H1 (cell line): ENCODE measurements around the gene CNST. TPM values are rescaled to one million over a fixed set of nuclear protein-coding genes. Genes with fewer than 3 reads are reported as not detected.

Experiments
- CTCF ChIA-PET: fragments of 300-600 bp; sonication (Branson Sonifier 250); formaldehyde crosslinking; loops from one replicate; lab custom pipeline; 2021; ENCODE audit not compliant: partially characterized antibody; lab: Charles Lee
- POLR2A ChIA-PET: fragments of 300-600 bp; sonication (Branson Sonifier 250); formaldehyde crosslinking; loops from one replicate; lab custom pipeline; 2021; ENCODE audit warnings: inconsistent platforms; ENCODE audit not compliant: partially characterized antibody; lab: Charles Lee
- DNase-seq, 2 experiments: peaks; one replicate each; pipeline versions ENCODE4 v3.0.0 to v3.0.0-alpha.2; 2010 to 2022; ENCODE audit warnings: low spot score in 2 of 2, low read depth in 1 of 2, mixed read lengths in 1 of 2
- FAIRE-seq: peaks from 2 replicates; lab custom pipeline; 2011; peaks lifted over from hg19 to GRCh38; lab: Jason Lieb, UNC
- H2AFZ ChIP-seq: 2 replicates; pipeline ENCODE4 v1.8.1; 2012; ENCODE audit warnings: low read length, inconsistent platforms
- H2AK5ac ChIP-seq: 2 replicates; pipeline ENCODE4 v1.6.1; 2013; ENCODE audit warnings: low read depth, low read length
- H2BK120ac ChIP-seq: replicated peaks from 2 replicates; pipeline ENCODE3; 2013; ENCODE audit warnings: low read depth, low read length, inconsistent platforms
- H2BK12ac ChIP-seq: 2 replicates; pipeline ENCODE4 v1.6.1; 2013; ENCODE audit warnings: low read depth, low read length
- H2BK15ac ChIP-seq: 2 replicates; pipeline ENCODE4 v1.6.1; 2013; ENCODE audit warnings: low read length
- H2BK20ac ChIP-seq: 2 replicates; pipeline ENCODE4 v1.6.1; 2013; ENCODE audit warnings: low read length
- H2BK5ac ChIP-seq: 2 replicates; pipeline ENCODE4 v1.6.1; 2013; ENCODE audit warnings: low read depth, low read length
- H3K14ac ChIP-seq: 2 replicates; pipeline ENCODE4 v1.6.1; 2013; ENCODE audit warnings: inconsistent platforms; ENCODE audit not compliant: insufficient read length
- H3K18ac ChIP-seq: 2 replicates; pipeline ENCODE4 v1.6.1; 2013; ENCODE audit warnings: low read length; ENCODE audit errors: extremely low read depth
- H3K23ac ChIP-seq: 2 replicates; pipeline ENCODE4 v1.6.1; 2013; ENCODE audit warnings: inconsistent platforms; ENCODE audit not compliant: insufficient read length
- H3K23me2 ChIP-seq: 2 replicates; pipeline ENCODE4 v1.6.1; 2013; ENCODE audit warnings: low read depth, low read length
- H3K27ac ChIP-seq: 2 replicates; pipeline ENCODE4 v1.6.1; 2011; ENCODE audit warnings: low read depth, low read length, inconsistent platforms
- H3K27me3 ChIP-seq, 4 experiments: replicated peaks in 1 of 4; 1 replicate in 1 of 4; 2 replicates in 3 of 4; pipeline versions ENCODE4 v1.6.1 to v1.8.1; 2011 to 2013; ENCODE audit warnings: low read length in 3 of 4, mild to moderate bottlenecking in 3 of 4, inconsistent platforms in 2 of 4, mixed read lengths in 2 of 4, moderate library complexity in 1 of 4; ENCODE audit not compliant: control insufficient read depth in 3 of 4, insufficient read depth in 3 of 4; ENCODE audit errors: extremely low read depth in 1 of 4
- H3K36me3 ChIP-seq, 4 experiments: 2 replicates each; pipeline versions ENCODE4 v1.6.1 to v1.8.1; 2011 to 2013; ENCODE audit warnings: mild to moderate bottlenecking in 4 of 4, low read length in 3 of 4, moderate library complexity in 2 of 4, control low read depth in 1 of 4, inconsistent platforms in 1 of 4; ENCODE audit not compliant: insufficient read depth in 4 of 4, control insufficient read depth in 2 of 4
- H3K4ac ChIP-seq: replicated peaks from 2 replicates; pipeline ENCODE3; 2013; ENCODE audit warnings: low read length, low read depth, mixed read lengths, inconsistent platforms; ENCODE audit not compliant: insufficient read length
- H3K4me1 ChIP-seq, 4 experiments: replicated peaks in 1 of 4; 1 replicate in 1 of 4; 2 replicates in 3 of 4; pipeline versions ENCODE4 v1.6.1 to v1.8.1; 2011 to 2013; ENCODE audit warnings: low read length in 3 of 4, inconsistent platforms in 2 of 4, mixed read lengths in 1 of 4; ENCODE audit not compliant: insufficient read depth in 4 of 4, control insufficient read depth in 3 of 4
- H3K4me2 ChIP-seq, 2 experiments: 2 replicates each; pipeline versions ENCODE4 v1.6.1 to v1.8.1; 2011 to 2013; ENCODE audit warnings: low read depth in 2 of 2, low read length in 2 of 2, control low read depth in 1 of 2, inconsistent platforms in 1 of 2, mild to moderate bottlenecking in 1 of 2; ENCODE audit not compliant: insufficient read depth in 1 of 2
- H3K4me3 ChIP-seq, 4 experiments: fragments of 200-600, 300-600 bp in 1 of 4; sonication (generic), shearing (Covaris generic), sonication (Bioruptor Twin) in 1 of 4; 2 replicates each; pipeline versions ENCODE4 v1.5.1 to v1.8.1; 2011 to 2016; ENCODE audit warnings: low read length in 4 of 4, low read depth in 3 of 4, control low read depth in 2 of 4, inconsistent platforms in 2 of 4, mild to moderate bottlenecking in 2 of 4, mixed read lengths in 1 of 4, moderate library complexity in 1 of 4; ENCODE audit not compliant: insufficient read depth in 2 of 4; ENCODE audit errors: extremely low read depth in 1 of 4
- H3K56ac ChIP-seq: replicated peaks from 2 replicates; pipeline ENCODE3; 2013; ENCODE audit warnings: low read depth, mild to moderate bottlenecking, mixed read lengths, low read length, inconsistent platforms; ENCODE audit not compliant: insufficient read length
- H3K79me1 ChIP-seq: 2 replicates; pipeline ENCODE4 v1.6.1; 2013; ENCODE audit warnings: low read depth, low read length, control low read depth
- H3K79me2 ChIP-seq, 2 experiments: 2 replicates each; pipeline versions ENCODE4 v1.6.1 to v1.8.1; 2012 to 2013; ENCODE audit warnings: low read length in 2 of 2, mild to moderate bottlenecking in 2 of 2, inconsistent platforms in 1 of 2; ENCODE audit not compliant: insufficient read depth in 2 of 2, control insufficient read depth in 1 of 2
- H3K9ac ChIP-seq, 4 experiments: replicated peaks in 1 of 4; 1 replicate in 1 of 4; 2 replicates in 3 of 4; pipeline versions ENCODE4 v1.6.1 to v1.8.1; 2011 to 2013; ENCODE audit warnings: low read depth in 3 of 4, low read length in 3 of 4, control low read depth in 2 of 4, mild to moderate bottlenecking in 2 of 4, moderate library complexity in 2 of 4, inconsistent platforms in 1 of 4; ENCODE audit errors: extremely low read depth in 1 of 4
- H3K9me3 ChIP-seq, 2 experiments: 2 replicates each; pipeline versions ENCODE4 v1.6.1 to v1.8.1; 2012 to 2013; ENCODE audit warnings: mild to moderate bottlenecking in 2 of 2, moderate library complexity in 2 of 2, control low read depth in 1 of 2, inconsistent platforms in 1 of 2, low read depth in 1 of 2, low read length in 1 of 2, mixed read lengths in 1 of 2; ENCODE audit not compliant: insufficient read depth in 2 of 2
- H4K20me1 ChIP-seq, 2 experiments: replicated peaks in 1 of 2; 2 replicates each; pipeline versions ENCODE3 to v1.8.1; 2011 to 2013; ENCODE audit warnings: inconsistent platforms in 2 of 2, low read length in 2 of 2, mild to moderate bottlenecking in 1 of 2; ENCODE audit not compliant: insufficient read depth in 2 of 2, control insufficient read depth in 1 of 2
- H4K5ac ChIP-seq: 2 replicates; pipeline ENCODE4 v1.6.1; 2013; ENCODE audit warnings: low read length, low read depth, mixed read lengths, inconsistent platforms; ENCODE audit not compliant: insufficient read length
- H4K8ac ChIP-seq: 2 replicates; pipeline ENCODE4 v1.8.0; 2013; ENCODE audit warnings: mild to moderate bottlenecking, moderate library complexity, low read length, inconsistent platforms; ENCODE audit not compliant: insufficient read depth; ENCODE audit errors: extremely low read depth
- H4K91ac ChIP-seq: replicated peaks from 2 replicates; pipeline ENCODE3; 2013; ENCODE audit warnings: low read length, mixed read lengths, inconsistent platforms; ENCODE audit not compliant: insufficient read length
- ATF3 ChIP-seq: IDR thresholded peaks from 2 replicates; pipeline ENCODE4 v1.6.1; 2011; ENCODE audit warnings: low read depth, mild to moderate bottlenecking, low read length; ENCODE audit not compliant: insufficient read depth
- CBX5 ChIP-seq: fragments of 300-800, 300-1000 bp; sonication (generic); IDR thresholded peaks from 2 replicates; pipeline ENCODE4 v1.7.1; 2016; ENCODE audit warnings: antibody characterized with exemption, low read length, low read depth
- EGR1 ChIP-seq: IDR thresholded peaks from 2 replicates; pipeline ENCODE4 v1.6.1; 2011; ENCODE audit warnings: low read depth, low read length, borderline replicate concordance
- EP300 ChIP-seq, 2 experiments: IDR thresholded peaks; 1 replicate in 1 of 2; 2 replicates in 1 of 2; pipeline ENCODE4 v1.6.1; 2011 to 2012; ENCODE audit warnings: low read depth in 2 of 2, low read length in 2 of 2, mild to moderate bottlenecking in 2 of 2, borderline replicate concordance in 1 of 2, inconsistent platforms in 1 of 2, moderate library complexity in 1 of 2
- GABPA ChIP-seq: IDR thresholded peaks from 2 replicates; pipeline ENCODE4 v1.6.1; 2011; ENCODE audit warnings: mild to moderate bottlenecking, low read length, moderate library complexity, borderline replicate concordance; ENCODE audit not compliant: insufficient read depth
- HDAC2 ChIP-seq, 2 experiments: fragments of 300-600 bp in 1 of 2; sonication (generic) in 1 of 2; IDR thresholded peaks; 2 replicates each; pipeline ENCODE4 v1.6.1; 2011 to 2012; ENCODE audit warnings: low read depth in 2 of 2, low read length in 2 of 2, mild to moderate bottlenecking in 2 of 2, moderate library complexity in 2 of 2, borderline replicate concordance in 1 of 2, inconsistent platforms in 1 of 2
- POLR2AphosphoS5 ChIP-seq: IDR thresholded peaks from 2 replicates; pipeline ENCODE4 v1.6.1; 2011; ENCODE audit warnings: low read depth, low read length
- POU5F1 ChIP-seq: IDR thresholded peaks from 2 replicates; pipeline ENCODE4 v1.6.1; 2011; ENCODE audit warnings: low read depth, mild to moderate bottlenecking, low read length, moderate library complexity
- SAP30 ChIP-seq: fragments of 300-600 bp; sonication (generic); IDR thresholded peaks from 2 replicates; pipeline ENCODE4 v1.7.1; 2012; ENCODE audit warnings: low read length, moderate library complexity, mild to moderate bottlenecking, inconsistent platforms; ENCODE audit not compliant: insufficient read depth, insufficient replicate concordance
- SIX5 ChIP-seq: IDR thresholded peaks from 2 replicates; pipeline ENCODE4 v1.6.1; 2011; ENCODE audit warnings: mild to moderate bottlenecking, low read depth, low read length
- TEAD4 ChIP-seq: IDR thresholded peaks from 2 replicates; pipeline ENCODE4 v1.6.1; 2012; ENCODE audit warnings: low read depth, low read length, inconsistent platforms, mixed read lengths
- WGBS, 2 experiments: shearing (Covaris generic) in 1 of 2; methylation state at CpG; one replicate each; pipeline versions ENCODE4 v1.1.6 to v1.1.7; 2013 to 2015; ENCODE audit warnings: low lambda C conversion rate in 2 of 2, mixed read lengths in 2 of 2, inconsistent platforms in 1 of 2, low coverage in 1 of 2, missing lambda C conversion rate in 1 of 2; ENCODE audit not compliant: insufficient replicate concordance in 2 of 2, insufficient coverage in 1 of 2, insufficient read length in 1 of 2; ENCODE audit errors: extremely low coverage in 1 of 2, missing lambda C conversion rate in 1 of 2; 5-methylcytosine and 5-hydroxymethylcytosine counted together
- polyA plus RNA-seq, 7 experiments: library from polyadenylated mRNA; depleted of rRNA in 3 of 7; stranded (reverse) in 5 of 7; unstranded in 2 of 7; fragments of >200 nt in 5 of 7; fragments of 200-250 nt in 2 of 7; gene quantifications; 1 replicate in 5 of 7; 2 replicates in 1 of 7; 4 replicates in 1 of 7; pipeline versions ENCODE4 v1.2.1 to v1.2.3, GENCODE V29; 2011 to 2013; ENCODE audit warnings: missing spikeins in 2 of 7, mixed read lengths in 2 of 7
- total RNA-seq: library from RNA; stranded (reverse); fragmentation: NEBNext Ultra II Directional; extraction: Animal tissue kit (Norgen Biotek cat#: 25700); gene quantifications from 2 replicates; pipeline ENCODE4 v1.2.1, GENCODE V29; 2021
- TF ChIP-seq, protein P1 (sequence below): IDR thresholded peaks from 2 replicates; pipeline ENCODE4 v1.6.1; 2011; ENCODE audit warnings: low read length, improper control_type of control experiment

The CNST gene
- total and polyA plus RNA-seq, 2 of the 8 experiments (the other 6 are each of a cell fraction or from before 2014, with no cell fraction given), result 5.3 to 21.3 TPM

GRCh38 chr1:246544001-246544400 is 22.3 kb upstream of the CNST start:
- peaks cover 3 to 53% (median 15%) of the 10 kb centered on the region in 4 experiments; a peak in 7 of 8 replicates for H3K36me3 ChIP-seq
- no peak for FAIRE-seq
- POLR2A ChIA-PET, result interaction anchor here (1.1 to 1.7 kb wide), 2 partner anchors 8 to 11 kb away, joined by 3 to 5 read pairs; no protein-coding TSS in a partner anchor
- TF ChIP-seq TEAD4 (no peak), POLR2AphosphoS5 (no peak), GABPA (no peak), EP300 (IDR thresholded peaks at IDR 0.05; ENCODE audit: borderline replicate concordance in 1 of 2, low read depth in 2 of 2, low read length in 2 of 2) (no peak), HDAC2 (IDR thresholded peaks at IDR 0.05; ENCODE audit: borderline replicate concordance in 1 of 2, low read depth in 2 of 2, low read length in 2 of 2) (no peak), SAP30 (no peak), CBX5 (no peak), EGR1 (no peak), SIX5 (no peak), POU5F1 (no peak), ATF3 (no peak)
- TF ChIP-seq, protein P1, sequence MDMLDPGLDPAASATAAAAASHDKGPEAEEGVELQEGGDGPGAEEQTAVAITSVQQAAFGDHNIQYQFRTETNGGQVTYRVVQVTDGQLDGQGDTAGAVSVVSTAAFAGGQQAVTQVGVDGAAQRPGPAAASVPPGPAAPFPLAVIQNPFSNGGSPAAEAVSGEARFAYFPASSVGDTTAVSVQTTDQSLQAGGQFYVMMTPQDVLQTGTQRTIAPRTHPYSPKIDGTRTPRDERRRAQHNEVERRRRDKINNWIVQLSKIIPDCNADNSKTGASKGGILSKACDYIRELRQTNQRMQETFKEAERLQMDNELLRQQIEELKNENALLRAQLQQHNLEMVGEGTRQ, result no peak

More at GRCh38 chr1:246544001-246544400, 22.3 kb upstream of the CNST start:
- H3K4me2 ChIP-seq, result no peak overlapping the region
- H3K27me3 ChIP-seq, result no peaks in the 10 kb centered on the region
- H2AK5ac ChIP-seq, result no peak overlapping the region
- H2AFZ ChIP-seq, result no peak overlapping the region
- no peaks in the 10 kb centered on the region for H3K4me1 ChIP-seq
- H4K8ac ChIP-seq, result no peak overlapping the region
- no peak overlapping the region for H4K5ac ChIP-seq
- no peak overlapping the region for H2BK15ac ChIP-seq
- H2BK5ac ChIP-seq, result no peak overlapping the region
- no peaks in the 10 kb centered on the region for H3K79me2 ChIP-seq
- no peak overlapping the region for H3K23ac ChIP-seq
- H3K79me1 ChIP-seq, result no peaks in the 10 kb centered on the region
- H2BK20ac ChIP-seq, result no peak overlapping the region
- WGBS, 2 experiments, result 36% methylated on average over 1 of the region's 1 CpG; no CpG with 5 or more reads in 1 of the 2 experiments
- H3K14ac ChIP-seq, result no peak overlapping the region
- H3K9me3 ChIP-seq, result no peaks in the 10 kb centered on the region
- H3K4me3 ChIP-seq, result no peak overlapping the region
- no peak for DNase-seq
- no peaks in the 10 kb centered on the region for H3K23me2 ChIP-seq
- H2BK12ac ChIP-seq, result no peak overlapping the region
- no peak overlapping the region for H3K4ac ChIP-seq
- H4K91ac ChIP-seq, result no peak overlapping the region
- H3K18ac ChIP-seq, result no peak overlapping the region
- CTCF ChIA-PET, result interaction anchor here (0.9 to 1.6 kb wide), 2 partner anchors 10 to 16 kb away, joined by 3 read pairs; no protein-coding TSS in a partner anchor
- H3K9ac ChIP-seq, result no peak overlapping the region
- H3K27ac ChIP-seq, result no peak overlapping the region
- H4K20me1 ChIP-seq, result peaks cover 0 to 2% of the 10 kb centered on the region in 2 experiments
- no peak overlapping the region for H3K56ac ChIP-seq
- H2BK120ac ChIP-seq, result no peak overlapping the region
